ENCODE data around the gene DENND1C.

Gene DENND1C

DNA sequence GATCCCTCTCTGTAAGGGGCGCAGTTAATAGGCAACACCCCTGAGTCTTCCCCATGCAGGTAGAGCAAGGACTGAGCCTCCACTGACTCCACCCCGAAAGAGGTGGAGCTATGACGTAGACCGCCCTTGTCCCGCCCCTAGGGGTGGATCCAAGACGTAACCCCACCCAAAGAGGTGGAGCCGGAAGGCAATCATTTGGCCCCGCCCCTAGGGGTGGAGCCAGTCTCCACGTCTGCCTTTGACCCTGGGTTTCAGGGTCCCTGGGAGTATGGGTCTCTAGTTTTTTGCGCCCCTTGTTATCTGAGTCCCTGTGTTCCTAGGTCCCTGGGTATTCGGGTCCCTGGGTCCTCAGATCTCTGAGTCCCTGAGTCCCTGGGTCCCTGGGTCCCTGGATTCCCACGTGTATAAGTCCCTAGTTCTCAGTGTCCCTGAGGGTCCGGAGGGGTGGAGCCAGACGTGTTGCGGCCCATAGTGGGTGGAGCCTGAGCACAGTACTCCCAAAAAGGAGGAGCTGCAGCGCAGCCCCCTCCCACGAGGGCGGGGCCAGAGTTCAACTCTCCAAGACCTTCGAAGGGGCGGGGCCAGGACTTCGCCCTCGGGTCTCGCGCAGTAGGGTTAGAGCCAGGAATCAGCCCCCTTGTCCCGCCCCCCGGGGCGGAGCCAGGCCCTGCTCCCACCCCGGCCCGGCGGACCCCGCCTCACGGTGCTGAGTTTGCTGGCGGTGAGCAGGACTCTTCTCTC, 5.3 kb downstream of the DENND1C start:
- no peak for DNase-seq

DNA sequence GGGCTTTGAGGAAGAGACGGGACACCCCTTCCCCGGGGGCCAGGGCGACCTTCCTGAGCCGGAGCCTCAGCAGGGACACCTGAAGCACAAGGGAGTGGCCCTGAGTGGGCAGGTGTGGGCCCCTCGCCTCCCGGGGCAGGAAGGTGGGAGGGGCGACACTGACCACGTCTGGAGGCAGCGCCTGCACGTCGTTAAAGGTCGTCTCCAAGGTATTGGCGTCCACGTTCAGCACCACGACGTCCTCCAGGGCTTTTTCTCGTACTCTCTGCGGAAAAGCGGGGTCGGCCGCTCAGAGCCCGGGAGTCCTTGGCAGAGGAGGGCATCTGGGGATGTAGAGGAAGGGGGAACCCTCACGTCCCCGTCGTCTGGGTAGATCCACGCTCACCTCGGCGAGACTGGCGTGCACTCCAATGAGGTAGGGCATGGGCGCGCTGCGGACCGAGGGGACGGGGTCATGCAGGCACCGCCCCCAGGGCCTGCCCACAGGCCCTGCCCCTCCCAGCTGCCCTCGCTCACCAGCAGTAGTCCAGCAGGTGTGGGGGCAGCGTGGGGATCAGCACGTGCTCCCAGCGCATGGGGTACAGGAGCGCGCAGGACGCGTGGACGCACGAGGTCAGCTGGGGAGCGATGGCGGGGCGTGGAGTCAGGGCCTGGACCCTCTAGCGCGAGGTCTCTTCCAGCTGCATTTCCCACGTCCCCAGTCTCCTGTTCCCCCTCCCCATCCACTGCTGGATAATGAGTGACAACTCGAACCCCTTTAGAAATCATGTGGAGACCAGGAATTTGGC, 6.1 kb downstream of the DENND1C start:
- DNase-seq, result no peak

DNA sequence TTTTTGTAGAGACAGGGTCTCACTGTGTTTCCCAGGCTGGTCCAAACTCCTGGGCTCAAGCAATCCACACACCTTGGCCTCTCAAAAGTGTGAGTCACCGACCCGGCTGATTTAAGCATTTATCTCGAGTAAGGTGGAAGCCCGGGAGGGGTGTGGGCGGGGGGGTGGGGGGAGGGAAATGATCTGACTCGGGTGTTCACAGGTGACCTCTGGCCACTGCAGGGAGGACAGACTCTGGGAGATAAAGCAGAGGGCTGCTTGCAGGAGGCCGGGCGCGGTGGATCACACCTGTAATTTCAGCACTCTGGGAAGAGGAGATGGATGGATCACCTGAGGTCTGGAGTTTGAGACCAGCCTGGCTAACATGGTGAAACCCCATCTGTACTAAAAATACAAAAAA, 7.9 kb downstream of the DENND1C start:
- no peak for DNase-seq

DNA sequence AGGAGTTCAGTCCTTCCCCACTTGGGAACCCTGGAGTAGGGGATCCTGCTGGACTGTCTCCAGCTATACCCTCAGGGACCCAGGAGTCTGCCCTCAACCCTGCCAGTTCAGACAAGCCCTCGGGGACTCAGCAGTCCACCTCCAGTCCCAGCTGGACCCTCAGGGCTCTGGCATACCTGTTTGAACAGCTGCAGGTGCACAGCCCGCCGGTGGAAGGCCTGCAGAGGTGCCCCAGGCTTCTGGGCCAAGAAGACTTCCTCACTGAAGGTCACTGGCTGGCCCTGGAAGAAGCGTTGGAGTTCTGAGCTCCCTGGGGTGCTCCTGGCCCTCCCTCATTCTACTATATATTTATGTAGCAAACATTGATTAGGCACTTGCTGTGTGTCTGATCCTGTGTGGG, 8.9 kb downstream of the DENND1C start:
- DNase-seq, result no peak

DNA sequence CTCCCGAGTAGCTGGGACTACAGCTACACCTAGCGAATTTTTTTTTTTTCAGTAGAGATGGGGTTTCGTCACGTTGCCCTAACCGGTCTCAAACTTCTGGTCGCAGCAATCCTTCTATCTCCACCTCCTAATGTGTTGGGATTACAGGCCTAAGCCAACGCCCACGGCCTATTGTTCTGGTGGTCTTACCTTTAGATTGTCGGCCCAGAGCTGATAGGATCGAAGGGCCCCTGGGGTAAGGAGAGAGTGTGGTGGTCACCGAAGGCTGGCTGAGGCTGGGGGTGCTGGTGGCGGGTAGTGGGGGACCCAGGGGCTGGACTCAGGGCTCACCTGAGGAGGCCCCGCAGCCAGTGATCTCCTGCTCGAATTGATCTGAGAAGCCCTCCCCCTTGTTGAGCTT, 10.5 kb downstream of the DENND1C start:
- DNase-seq, result no peak

DNA sequence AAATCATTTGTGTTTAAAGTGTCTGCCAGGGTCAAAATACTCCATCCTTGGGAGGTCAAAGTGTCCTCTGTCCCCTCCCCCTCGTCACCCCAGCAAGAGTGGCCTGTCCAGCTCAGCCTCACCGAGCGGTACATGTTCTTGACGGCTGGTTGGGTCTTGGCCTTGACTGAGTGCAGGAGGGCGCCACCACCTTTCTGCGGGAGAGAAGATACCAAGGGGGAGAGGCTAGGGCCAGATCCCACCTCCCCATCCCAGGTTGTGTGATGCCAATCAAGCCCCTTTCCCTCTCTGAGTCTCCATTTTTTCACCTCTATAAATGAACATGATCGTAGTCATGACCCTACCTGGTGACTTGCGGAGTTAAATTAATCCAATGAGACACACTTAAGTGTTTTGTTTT, 11.4 kb downstream of the DENND1C start:
- DNase-seq, result no peak

DNA sequence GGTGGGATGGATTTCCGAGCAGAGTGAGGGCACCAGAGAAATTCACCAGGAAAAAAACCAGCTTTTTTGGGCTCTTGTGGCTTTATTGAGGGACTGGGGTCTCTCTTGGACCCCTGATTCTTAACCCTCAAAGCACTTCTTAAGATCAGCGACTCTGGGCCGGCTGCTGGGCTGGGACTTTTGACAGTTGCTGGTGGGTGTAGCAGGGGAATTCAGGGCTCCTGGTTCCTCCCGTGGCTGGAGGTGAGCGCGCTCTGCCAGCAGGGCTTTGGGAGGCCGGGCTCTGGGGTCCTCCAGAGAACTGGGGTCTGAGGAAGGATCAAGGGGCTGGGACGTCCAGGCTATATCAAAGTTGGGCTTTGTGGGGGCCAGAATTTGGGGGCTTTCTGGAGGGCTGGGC, 14.2 kb downstream of the DENND1C start:
- no peak for DNase-seq

DNA sequence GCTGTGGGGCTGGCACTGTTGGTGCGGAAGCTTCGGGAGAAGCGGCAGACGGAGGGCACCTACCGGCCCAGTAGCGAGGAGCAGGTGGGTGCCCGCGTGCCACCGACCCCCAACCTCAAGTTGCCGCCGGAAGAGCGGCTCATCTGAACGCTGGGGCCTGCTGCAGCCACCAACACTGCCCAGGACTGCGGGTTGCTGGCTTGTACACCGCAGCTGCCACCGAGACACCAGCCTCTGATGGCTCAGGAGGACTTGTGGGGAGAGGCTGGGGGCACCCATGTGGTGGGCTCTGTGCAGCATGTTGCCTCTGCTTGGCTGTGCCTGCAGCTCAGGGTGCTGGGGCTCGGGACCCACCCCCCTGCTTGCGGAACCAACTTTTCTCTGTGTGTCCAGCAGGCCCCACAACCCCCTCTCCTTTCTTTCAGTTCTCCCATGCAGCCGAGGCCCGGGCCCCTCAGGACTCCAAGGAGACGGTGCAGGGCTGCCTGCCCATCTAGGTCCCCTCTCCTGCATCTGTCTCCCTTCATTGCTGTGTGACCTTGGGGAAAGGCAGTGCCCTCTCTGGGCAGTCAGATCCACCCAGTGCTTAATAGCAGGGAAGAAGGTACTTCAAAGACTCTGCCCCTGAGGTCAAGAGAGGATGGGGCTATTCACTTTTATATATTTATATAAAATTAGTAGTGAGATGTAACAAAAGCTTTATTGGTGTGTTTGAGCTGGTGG, 14.9 kb downstream of the DENND1C start:
- DNase-seq, result no peak

DNA sequence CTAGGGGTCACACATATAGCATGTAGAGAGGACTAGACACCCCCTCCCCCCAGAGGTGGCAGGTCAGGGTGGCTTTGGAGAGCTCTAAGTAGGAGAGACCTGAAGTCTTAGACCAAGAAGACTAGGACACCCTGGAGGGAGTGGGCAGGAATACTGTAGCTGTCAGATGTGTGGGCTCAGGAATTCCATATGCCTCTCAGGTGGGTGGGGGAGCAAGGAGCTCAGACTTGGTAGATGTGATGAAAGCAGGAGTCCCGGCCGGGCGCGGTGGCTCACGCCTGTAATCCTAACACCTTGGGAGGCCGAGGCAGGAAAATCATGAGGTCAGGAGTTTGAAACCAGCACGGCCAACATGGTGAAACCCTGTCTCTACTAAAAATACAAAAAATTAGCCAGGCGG, 15.9 kb downstream of the DENND1C start:
- DNase-seq, result no peak

DNA sequence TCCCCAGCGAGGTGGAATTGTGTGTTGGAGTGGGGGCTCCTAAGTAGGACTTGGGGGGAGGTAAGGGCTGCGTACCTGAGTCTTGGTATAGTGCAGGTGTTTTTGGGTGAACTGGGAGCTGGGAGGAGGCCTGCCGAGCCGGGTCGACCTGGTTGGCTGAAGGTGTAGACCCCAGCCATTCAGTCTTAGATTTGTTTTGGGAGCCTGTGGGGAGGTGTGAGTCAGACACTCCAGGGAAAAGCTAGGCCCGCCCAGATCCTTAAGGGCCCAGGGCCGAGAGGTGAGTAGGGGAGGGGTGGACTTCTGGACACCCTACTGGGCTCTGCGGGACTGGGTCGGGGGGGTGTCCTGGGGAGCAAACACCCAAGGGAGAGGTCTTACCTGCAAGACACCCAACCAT, 16.6 kb downstream of the DENND1C start:
- DNase-seq, result no peak

DNA sequence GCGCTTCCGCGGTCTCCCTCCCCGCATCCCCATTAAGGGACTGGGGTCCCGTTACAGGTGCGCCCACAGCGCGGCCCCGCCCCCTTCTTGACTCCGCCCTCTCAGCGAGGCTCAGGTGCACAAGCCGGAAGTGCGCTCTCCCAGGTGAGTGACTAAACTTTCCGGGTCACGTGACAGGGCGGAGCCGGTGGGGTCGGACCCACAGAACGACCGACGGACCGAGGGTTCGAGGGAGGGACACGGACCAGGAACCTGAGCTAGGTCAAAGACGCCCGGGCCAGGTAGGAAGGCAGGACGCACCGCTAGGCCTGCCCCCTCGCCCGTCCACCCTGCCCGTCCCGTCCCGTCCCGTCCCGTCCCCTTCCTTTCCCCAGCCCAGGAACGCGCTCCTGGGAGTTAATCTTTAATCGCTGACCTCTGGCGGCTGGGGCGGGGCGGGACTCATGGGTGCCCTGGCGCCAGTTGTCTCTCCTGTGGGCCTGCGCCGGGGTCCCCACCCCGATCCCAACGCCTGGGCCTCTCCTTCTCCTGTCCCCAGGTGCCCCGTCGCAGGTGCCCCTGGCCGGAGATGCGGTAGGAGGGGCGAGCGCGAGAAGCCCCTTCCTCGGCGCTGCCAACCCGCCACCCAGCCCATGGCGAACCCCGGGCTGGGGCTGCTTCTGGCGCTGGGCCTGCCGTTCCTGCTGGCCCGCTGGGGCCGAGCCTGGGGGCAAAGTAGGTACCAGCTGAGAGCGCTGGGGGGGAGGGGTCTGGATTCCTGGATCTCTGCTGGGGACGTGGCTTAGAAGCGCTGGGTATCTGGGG, 17.3 kb downstream of the DENND1C start, which contains the start of gene CRB3:
CRB3 (plus strand) TSS at position 202 of the 804 bp plus-strand sequence; CDS start at position 633, 431 bp downstream.
- peak in 1 of 2 experiments; percentile 46 for DNase-seq

DNA sequence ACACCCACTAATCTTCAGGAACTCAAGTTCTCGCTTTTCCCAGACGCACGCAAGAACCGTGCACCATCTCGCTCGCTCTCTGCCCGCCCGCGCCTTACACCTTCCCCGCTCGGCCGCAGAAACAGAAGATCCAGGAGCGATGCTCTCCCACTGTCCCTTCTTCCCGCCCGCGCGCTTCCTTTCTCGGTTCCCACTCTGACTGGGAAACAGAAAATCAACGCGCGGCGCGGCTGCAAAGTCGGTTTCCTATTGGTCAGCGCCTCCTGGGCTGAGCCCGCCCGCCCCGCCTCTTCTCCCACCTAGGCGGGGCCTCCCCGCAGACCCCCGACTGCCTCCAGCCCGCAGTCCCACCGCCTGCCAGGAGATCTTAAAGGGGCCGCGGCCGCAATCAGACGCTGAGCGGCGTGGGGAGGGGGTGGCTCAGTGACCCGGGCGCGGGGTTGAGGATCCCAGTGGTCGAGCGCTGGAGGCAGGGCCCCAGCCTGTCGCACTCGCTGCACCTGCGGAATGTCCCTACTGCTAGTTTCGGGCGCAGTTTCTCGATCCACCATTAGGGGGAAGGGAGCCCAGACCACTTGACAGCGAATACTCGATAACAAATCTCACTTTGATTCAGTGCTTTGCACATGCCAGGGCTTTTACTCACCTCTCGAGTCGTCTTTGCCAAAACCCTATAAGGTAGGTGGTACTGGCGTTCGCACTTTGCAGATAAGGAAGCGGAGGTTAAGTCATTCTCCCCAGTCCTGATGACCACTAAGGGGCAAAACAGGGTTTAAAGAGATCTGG, 21.3 kb downstream of the DENND1C start:
- peak; percentile 94 to 98 for DNase-seq

DNA sequence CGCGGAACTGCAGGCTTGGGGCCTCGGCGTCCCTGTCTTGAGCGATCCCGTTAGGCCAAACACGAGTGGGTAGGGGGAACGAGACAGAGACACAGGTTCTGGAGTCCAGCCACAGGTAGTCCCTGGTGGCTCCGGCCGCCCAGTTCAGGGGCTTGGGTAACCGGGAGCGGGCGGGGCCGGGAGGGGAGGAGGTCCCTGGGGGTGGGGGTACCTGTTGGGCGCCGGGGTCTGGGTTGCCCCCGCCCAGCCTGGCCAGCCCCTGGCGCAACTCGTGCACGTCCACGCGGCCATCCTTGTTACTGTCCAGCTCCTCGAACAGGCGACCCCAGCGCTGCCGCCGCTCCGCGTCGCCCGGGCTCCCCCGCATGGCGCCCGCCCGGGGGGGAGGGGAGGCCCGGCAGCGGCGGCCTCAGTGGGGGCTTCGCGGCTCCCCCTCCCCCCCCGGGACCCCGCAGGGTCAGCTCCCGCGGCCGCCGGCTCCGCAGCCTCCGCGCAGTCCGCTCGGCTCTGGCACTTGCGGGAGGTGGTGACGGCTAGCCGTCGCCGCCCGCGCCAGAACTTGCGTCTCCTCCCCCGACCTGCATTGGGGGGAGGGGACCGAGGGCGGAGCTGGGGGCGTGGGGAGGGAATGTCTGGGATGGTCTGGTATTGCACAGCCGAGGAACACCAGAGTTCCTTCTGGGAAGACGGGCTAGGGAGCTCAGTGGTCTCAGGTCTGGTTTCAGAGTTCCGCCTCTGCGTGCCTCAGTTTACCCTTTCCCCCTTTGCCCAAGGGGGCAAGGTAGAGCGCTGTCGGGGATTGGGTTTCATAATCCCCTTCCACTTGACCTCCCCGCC, 22.1 kb downstream of the DENND1C start, which contains the start of gene SLC25A23:
SLC25A23 (minus strand) TSS at position 531 of the 837 bp plus-strand sequence; CDS start at position 367, 164 bp downstream.
- peak; percentile 60 to 69 for DNase-seq

DNA sequence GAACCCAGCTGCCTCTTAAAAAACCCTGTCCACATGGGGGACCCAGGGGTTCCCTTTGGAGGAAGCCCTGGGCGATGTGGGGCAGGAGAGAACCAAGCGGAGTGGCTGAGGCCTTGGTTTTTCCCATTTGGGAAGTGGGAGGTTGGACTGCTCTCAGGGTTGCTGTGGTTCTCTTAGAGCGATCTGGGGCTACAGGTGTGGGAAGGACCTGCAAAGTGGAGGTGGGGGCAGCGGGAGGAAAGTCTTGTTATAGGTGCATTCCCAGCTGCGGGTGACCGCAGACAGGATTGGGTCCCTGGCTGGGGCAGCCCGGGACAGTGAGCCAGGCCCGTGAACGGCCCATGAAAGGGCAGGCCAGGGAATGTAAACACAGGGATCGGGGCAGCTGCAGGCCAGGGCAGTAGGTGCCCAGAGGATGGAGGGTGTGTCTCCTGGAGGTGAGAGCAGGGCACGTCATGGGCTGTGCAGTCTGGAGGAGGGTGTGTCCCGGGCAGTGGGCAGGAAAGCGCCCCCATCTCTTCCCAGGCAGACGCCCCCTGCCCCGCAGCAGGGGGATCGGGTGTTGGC, 22.8 kb downstream of the DENND1C start:
- no peak for DNase-seq

DNA sequence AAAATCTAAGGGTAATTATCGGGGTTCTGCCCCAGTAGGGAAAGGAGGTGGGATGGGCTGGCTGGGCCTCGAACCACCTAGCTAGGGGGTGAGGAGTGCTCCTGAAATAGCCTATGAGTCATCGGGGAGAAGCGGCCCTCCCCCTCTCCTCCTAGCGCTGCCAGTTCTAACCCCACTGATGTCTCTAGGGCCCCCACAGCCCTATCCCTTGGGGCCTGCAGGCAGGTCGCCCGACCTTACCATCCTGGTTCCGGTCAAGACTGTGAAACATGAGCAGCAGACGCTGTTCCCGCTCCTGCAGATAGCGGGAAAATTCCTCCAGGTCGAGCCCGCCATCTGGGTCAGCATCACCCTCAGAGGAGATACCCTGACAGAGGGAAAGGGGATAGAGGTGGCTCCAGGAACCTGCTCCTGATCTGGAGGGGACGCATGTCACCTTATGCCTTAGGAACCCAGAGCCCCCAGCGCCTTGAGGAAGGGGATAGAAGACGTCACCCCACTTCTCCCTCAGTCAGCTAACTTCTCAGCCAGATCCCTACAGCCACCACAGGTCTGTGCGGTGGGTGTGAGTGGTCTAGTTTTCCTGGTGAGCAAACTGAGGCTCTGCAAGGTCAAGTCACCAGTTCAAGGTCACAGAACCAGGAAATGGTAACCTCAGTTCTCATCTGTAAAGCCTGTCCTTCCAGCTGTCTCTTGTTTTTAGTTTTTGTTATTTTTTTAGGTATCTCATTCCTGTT, 23.5 kb downstream of the DENND1C start:
- DNase-seq, result no peak

DNA sequence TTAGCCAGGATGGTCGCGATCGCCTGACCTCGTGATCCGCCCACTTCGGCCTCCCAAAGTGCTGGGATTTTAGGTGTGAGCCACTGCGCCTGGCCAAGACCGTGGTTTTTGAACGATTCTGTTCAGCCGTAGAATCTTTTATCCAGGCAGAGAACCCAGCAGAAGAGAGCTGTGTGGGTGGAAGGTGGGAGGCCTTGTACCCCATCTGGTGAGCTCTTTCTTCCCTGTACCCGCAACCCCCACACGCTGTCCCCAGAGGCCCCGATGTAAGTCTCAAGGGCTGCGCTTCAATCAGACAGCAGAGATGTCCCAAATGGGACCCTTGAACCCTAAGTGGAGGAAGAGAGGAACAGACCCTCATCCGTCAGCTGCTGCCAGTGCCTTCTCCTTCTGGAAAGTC, 25.7 kb downstream of the DENND1C start:
- no peak for DNase-seq

DNA sequence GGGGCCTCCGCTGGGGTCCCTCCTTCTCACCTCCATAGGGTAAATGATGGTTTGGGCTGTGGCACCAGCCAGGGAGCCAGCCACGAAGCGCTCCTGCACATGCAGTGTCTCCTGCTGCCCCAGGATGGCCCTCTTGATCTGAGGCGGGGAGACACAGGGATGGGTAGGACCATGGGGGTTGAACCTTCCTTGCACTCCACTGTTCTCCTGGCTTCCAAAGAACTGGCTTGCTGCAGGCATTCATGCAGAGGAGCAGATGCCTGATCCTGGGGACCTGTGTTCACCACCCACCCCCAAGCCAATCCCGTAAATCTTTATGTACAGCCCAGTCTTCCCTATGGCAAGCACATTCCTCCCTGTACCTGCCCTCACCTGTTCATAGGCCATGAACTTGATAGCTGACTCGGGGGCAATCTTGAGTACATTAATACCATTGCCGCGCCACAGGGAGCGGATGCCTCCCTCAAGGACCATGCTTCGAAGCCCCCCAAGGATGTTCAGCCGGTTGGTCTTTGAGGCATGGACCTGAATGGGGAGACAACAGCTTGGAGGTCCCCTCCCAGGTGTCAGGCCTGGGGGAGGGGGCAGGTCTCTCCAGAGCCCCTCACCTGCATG, 27.5 kb downstream of the DENND1C start:
- DNase-seq, result no peak

DNA sequence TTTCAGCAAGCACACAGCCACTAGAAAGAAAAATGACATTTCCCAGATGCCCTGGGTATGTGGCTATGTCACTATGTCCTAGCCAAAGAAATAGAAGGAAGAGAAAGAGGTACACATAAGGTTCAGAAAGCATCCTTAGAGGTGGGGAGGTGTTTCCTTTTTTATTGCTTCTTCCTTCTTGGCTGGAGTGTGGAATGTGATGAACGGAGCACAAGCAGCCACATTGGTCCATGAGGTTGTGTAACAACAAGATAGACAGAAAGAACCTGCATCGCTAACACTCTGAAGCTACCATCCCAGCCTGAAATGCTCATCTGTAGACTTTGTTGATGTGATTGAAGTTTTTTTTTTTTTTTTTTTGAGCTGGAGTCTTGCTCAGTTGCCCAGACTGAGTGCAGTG, 28.7 kb downstream of the DENND1C start:
- no peak for DNase-seq

DNA sequence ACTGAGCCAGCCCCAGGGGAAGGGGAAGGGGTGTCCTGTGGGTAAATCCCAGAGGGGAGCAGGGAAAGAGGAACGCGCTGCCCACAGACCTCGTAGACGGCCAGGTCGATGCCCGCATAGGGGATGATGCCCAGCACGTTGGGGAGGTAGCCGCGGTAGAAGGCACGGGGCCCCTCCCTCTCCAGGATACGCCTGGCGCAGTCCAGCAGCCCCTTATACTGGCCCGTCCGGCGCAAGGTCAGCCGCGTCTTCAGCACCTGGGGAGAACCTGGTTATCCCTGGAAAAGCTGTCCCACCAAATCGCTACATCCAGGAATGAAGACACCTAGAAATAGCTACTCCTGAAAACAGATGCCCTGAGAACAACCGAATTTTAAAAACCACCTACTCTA, 29.4 kb downstream of the DENND1C start:
- DNase-seq, result no peak

Measured in NCI-H2081 (cell line).